Fibroblast of lung (primary cell): Measurements from ENCODE around the gene GOLGA6L7. TPM values are rescaled to one million over a fixed set of nuclear protein-coding genes. Genes with fewer than 3 reads are reported as not detected.
"Not testable (repeated sequence)": the region's sequence is repeated elsewhere in the genome, so short reads cannot be mapped to it uniquely, and the experiment has no call there.

ENCODE experiments used
- DNase-seq, 2 donors: peaks; one replicate each; pipeline versions ENCODE4 v3.0.0 to v3.0.0-alpha.2; 2010; ENCODE audit warnings: low read depth in 2 of 2
- H2AFZ ChIP-seq: 2 replicates; pipeline ENCODE4 v1.5.1; 2012; ENCODE audit warnings: low read length, control low read depth, inconsistent platforms
- H3K27ac ChIP-seq: 2 replicates; pipeline ENCODE4 v1.5.1; 2011; ENCODE audit warnings: low read length, control low read depth; ENCODE audit not compliant: insufficient read depth
- H3K27me3 ChIP-seq: 2 replicates; pipeline ENCODE4 v1.5.1; 2011; ENCODE audit warnings: mild to moderate bottlenecking, low read length; ENCODE audit not compliant: control insufficient read depth, insufficient read depth
- H3K36me3 ChIP-seq: 2 replicates; pipeline ENCODE4 v1.5.1; 2011; ENCODE audit warnings: low read length; ENCODE audit not compliant: control insufficient read depth, insufficient read depth
- H3K4me1 ChIP-seq: 2 replicates; pipeline ENCODE4 v1.5.1; 2011; ENCODE audit warnings: low read length; ENCODE audit not compliant: control insufficient read depth, insufficient read depth; ENCODE audit errors: extremely low read depth
- H3K4me2 ChIP-seq: 2 replicates; pipeline ENCODE4 v1.5.1; 2011; ENCODE audit warnings: low read length, control low read depth; ENCODE audit not compliant: insufficient read depth; ENCODE audit errors: extremely low read depth
- H3K4me3 ChIP-seq, 4 experiments: fragments of 200-600 bp in 1 of 4; sonication (generic) in 1 of 4; replicated peaks in 1 of 4; 2 replicates each; pipeline ENCODE4 v1.5.1; 2011 to 2016; ENCODE audit warnings: low read length in 4 of 4, low read depth in 3 of 4, mild to moderate bottlenecking in 3 of 4, control low read depth in 2 of 4, inconsistent platforms in 1 of 4, mixed read lengths in 1 of 4; ENCODE audit not compliant: insufficient read depth in 1 of 4; ENCODE audit errors: control extremely low read depth in 1 of 4
- H3K79me2 ChIP-seq: 2 replicates; pipeline ENCODE4 v1.5.1; 2012; ENCODE audit warnings: mild to moderate bottlenecking, low read length, inconsistent platforms; ENCODE audit not compliant: control insufficient read depth, insufficient read depth
- H3K9ac ChIP-seq: 2 replicates; pipeline ENCODE4 v1.5.1; 2011; ENCODE audit warnings: mild to moderate bottlenecking, low read length, control low read depth; ENCODE audit not compliant: insufficient read depth
- H3K9me3 ChIP-seq: 2 replicates; pipeline ENCODE4 v1.5.1; 2012; ENCODE audit warnings: low read depth, low read length; ENCODE audit not compliant: control insufficient read depth, insufficient read depth
- H4K20me1 ChIP-seq: 2 replicates; pipeline ENCODE4 v1.5.1; 2011; ENCODE audit warnings: low read length; ENCODE audit not compliant: control insufficient read depth, insufficient read depth; ENCODE audit errors: extremely low read depth
- polyA plus RNA-seq, 2 donors: library from polyadenylated mRNA; depleted of rRNA in 1 of 2; stranded (reverse) in 1 of 2; unstranded in 1 of 2; fragments of >200 nt; gene quantifications; 2 replicates each; pipeline ENCODE4 v1.2.1, GENCODE V29; 2011 to 2012; ENCODE audit warnings: missing spikeins in 1 of 2
- total RNA-seq: library from RNA; depleted of rRNA; stranded (reverse); fragments of >200 nt; gene quantifications from 2 replicates; pipeline ENCODE4 v1.2.1, GENCODE V29; 2014

Gene GOLGA6L7
- total and polyA plus RNA-seq, 2 donors (not counting 1 experiment from before 2014, with no cell fraction given) = not detected

- H3K79me2 ChIP-seq, H2AFZ ChIP-seq, H4K20me1 ChIP-seq, H3K27me3 ChIP-seq, H3K9me3 ChIP-seq, H3K9ac ChIP-seq, H3K36me3 ChIP-seq, H3K27ac ChIP-seq, H3K4me1 ChIP-seq: not testable (repeated sequence)
- DNase-seq = peak; percentile 50 to 85
- Histone ChIP-seq H3K4me2 (peak overlapping the region; percentile 35), H3K4me3 (peak overlapping the region in 1 of 4 experiments; percentile 33)
Observed at GRCh38 chr15:28831897-28832587, 16.4 kb downstream of the GOLGA6L7 start.

GRCh38 chr15:28821420-28821819, 27.0 kb downstream of the GOLGA6L7 start:
- not testable (repeated sequence) for H3K9me3 ChIP-seq, H4K20me1 ChIP-seq, H2AFZ ChIP-seq, H3K4me3 ChIP-seq, H3K9ac ChIP-seq, H3K4me2 ChIP-seq, H3K27me3 ChIP-seq, DNase-seq, H3K4me1 ChIP-seq, H3K36me3 ChIP-seq, H3K27ac ChIP-seq, H3K79me2 ChIP-seq

DNA sequence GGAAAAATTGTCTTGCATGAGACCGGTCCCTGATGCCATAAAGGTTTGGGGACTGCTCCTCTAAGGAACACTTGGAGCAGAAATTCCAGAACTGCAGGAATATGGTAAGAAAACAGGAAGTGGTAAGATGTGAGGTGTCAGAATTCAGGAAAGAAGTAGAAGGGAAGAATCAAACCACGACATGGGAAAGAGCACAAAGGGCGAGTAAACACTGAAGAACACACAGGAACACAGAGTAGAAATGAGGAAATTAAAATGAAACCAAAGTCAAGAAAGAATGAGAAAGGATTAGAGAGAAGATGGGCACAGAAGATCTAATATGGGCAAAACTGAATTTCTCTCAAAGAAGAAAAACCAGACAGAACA, 28.5 kb downstream of the GOLGA6L7 start:
- H3K27me3 ChIP-seq, H3K36me3 ChIP-seq, H3K4me2 ChIP-seq, H2AFZ ChIP-seq, H4K20me1 ChIP-seq, H3K9me3 ChIP-seq, H3K27ac ChIP-seq, H3K4me3 ChIP-seq, H3K4me1 ChIP-seq, H3K79me2 ChIP-seq, H3K9ac ChIP-seq, DNase-seq: not testable (repeated sequence)

- peak; percentile 7 to 27 for DNase-seq
Observed at GRCh38 chr15:28819019-28819929, 29.2 kb downstream of the GOLGA6L7 start.

DNA sequence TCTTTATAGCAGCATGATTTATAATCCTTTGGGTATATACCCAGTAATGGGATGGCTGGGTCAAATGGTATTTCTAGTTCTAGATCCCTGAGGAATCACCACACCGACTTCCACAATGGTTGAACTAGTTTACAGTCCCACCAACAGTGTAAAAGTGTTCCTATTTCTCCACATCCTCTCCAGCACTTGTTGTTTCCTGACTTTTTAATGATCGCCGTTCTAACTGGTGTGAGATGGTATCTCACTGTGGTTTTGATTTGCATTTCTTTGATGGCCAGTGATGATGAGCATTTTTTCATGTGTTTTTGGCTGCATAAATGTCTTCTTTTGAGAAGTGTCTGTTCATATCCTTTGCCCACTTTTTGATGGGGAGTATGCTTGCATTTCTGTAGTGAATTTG, 30.3 kb downstream of the GOLGA6L7 start:
- H3K9me3 ChIP-seq, H3K4me2 ChIP-seq, H3K79me2 ChIP-seq, H2AFZ ChIP-seq, DNase-seq, H3K27me3 ChIP-seq, H3K9ac ChIP-seq, H3K27ac ChIP-seq, H3K36me3 ChIP-seq, H4K20me1 ChIP-seq, H3K4me1 ChIP-seq, H3K4me3 ChIP-seq: not testable (repeated sequence)

More at GRCh38 chr15:28819019-28819929, 29.2 kb downstream of the GOLGA6L7 start:
- H3K36me3 ChIP-seq, H3K4me1 ChIP-seq, H3K4me2 ChIP-seq, H3K4me3 ChIP-seq, H3K79me2 ChIP-seq, H3K9me3 ChIP-seq, H3K9ac ChIP-seq, H3K27me3 ChIP-seq, H4K20me1 ChIP-seq, H2AFZ ChIP-seq, H3K27ac ChIP-seq: not testable (repeated sequence)

GRCh38 chr15:28814059-28814458, 34.4 kb downstream of the GOLGA6L7 start:
- not testable (repeated sequence) for H3K27ac ChIP-seq, H4K20me1 ChIP-seq, H3K9me3 ChIP-seq, H3K9ac ChIP-seq, H3K27me3 ChIP-seq, DNase-seq, H2AFZ ChIP-seq, H3K4me3 ChIP-seq, H3K4me1 ChIP-seq, H3K36me3 ChIP-seq, H3K4me2 ChIP-seq, H3K79me2 ChIP-seq
